Endothelial cell of umbilical vein (primary cell): ENCODE measurements around the gene THEM5.

Experiments
- CTCF ChIP-seq, 2 donors: IDR thresholded peaks; 1 replicate in 1 of 2; 2 replicates in 1 of 2; pipeline ENCODE4 v1.5.1; 2011; ENCODE audit warnings: low read length in 2 of 2, mild to moderate bottlenecking in 2 of 2, moderate library complexity in 2 of 2, control low read depth in 1 of 2, inconsistent platforms in 1 of 2, low read depth in 1 of 2; ENCODE audit not compliant: insufficient read depth in 1 of 2; ENCODE audit errors: extremely low read depth in 1 of 2
- EZH2 ChIP-seq: IDR thresholded peaks from 2 replicates; pipeline ENCODE4 v1.6.1; 2012; ENCODE audit warnings: borderline replicate concordance, low read depth, mild to moderate bottlenecking, moderate library complexity, low read length, inconsistent platforms; ENCODE audit not compliant: severe bottlenecking
- JUN ChIP-seq: IDR thresholded peaks from 2 replicates; pipeline ENCODE4 v1.6.1; 2011; ENCODE audit warnings: borderline replicate concordance, low read depth; ENCODE audit not compliant: insufficient read length, insufficient read depth
- POLR2AphosphoS5 ChIP-seq: IDR thresholded peaks from 2 replicates; pipeline ENCODE4 v1.6.1; 2012; ENCODE audit warnings: low read depth, mild to moderate bottlenecking, control low read depth, low read length, moderate library complexity; ENCODE audit not compliant: insufficient read depth

GRCh38 chr1:151849871-151850270 is 3.6 kb downstream of the THEM5 start:
- no peak for TF ChIP-seq CTCF (IDR thresholded peaks at IDR 0.05; ENCODE audit: extremely low read depth in 1 of 2, insufficient read depth in 1 of 2, low read depth in 1 of 2, low read length in 2 of 2)
- no peak for TF ChIP-seq JUN
- no peak for TF ChIP-seq POLR2AphosphoS5
- TF ChIP-seq EZH2 = no peak
